ENCODE measurements around the gene TMEM185B. TPM values are rescaled to one million over a fixed set of nuclear protein-coding genes. Genes with fewer than 3 reads are reported as not detected.

TMEM185B gene
- total and polyA plus RNA-seq, 10 of the 15 experiments (the other 5 are each of a cell fraction or from before 2014, with no cell fraction given), result 2.4 to 20.9 (median 14.5) TPM

DNA sequence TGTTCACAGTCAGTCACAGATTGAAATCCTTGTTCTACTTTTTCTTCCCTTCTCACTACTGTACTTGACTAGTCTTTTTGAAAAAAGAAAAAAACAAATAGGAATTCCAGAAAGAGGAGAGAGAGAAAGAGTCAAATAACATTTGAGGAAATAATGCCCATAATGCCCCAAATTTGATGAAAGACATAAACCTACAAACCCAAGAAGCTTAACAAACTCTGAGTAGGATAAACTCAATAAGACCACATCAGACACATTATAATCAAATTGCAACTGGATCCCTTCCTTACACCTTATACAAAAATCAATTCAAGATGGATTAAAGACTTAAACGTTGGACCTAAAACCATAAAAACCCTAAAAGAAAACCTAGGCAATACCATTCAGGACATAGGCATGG is 30.9 kb downstream of the TMEM185B start:
- POLR2A ChIA-PET, result no interaction called here
- Histone ChIP-seq H3K79me2 (ENCODE audit: control insufficient read depth, insufficient read depth, low read length) (no peaks in the 10 kb centered on the region), H3K9ac (ENCODE audit: control insufficient read depth, insufficient read depth, low read length) (no peak overlapping the region), H3K4me2 (ENCODE audit: control insufficient read depth, insufficient read depth) (no peak overlapping the region), H3K36me3 (ENCODE audit: control insufficient read depth in 2 of 2, insufficient read depth in 2 of 2, low read length in 1 of 2) (no peaks in the 10 kb centered on the region), H3K4me1 (ENCODE audit: control insufficient read depth, insufficient read depth, low read length) (no peaks in the 10 kb centered on the region), H2AFZ (ENCODE audit: control insufficient read depth, low read depth, low read length) (no peak overlapping the region), H3K4me3 (no peak overlapping the region), H4K20me1 (ENCODE audit: control insufficient read depth, insufficient read depth) (no peaks in the 10 kb centered on the region), H3K9me3 (replicated peaks; ENCODE audit: control insufficient read depth, insufficient read depth, low read length) (no peaks in the 10 kb centered on the region; the same call in 2 of the 3 replicates), H3K27ac (ENCODE audit: control insufficient read depth, insufficient read depth) (no peak overlapping the region), H3K27me3 (replicated peaks in 1 of 2; ENCODE audit: control insufficient read depth in 2 of 2, insufficient read depth in 2 of 2, low read length in 1 of 2) (no peaks in the 10 kb centered on the region)
- no peak for FAIRE-seq
- in situ Hi-C loops (cut with MboI) (no loop called here), intact Hi-C loops (cut with micrococcal nuclease; ENCODE audit: unreplicated experiment) (no loop called here)
- RAD21 ChIA-PET (ENCODE audit: unreplicated experiment), result no interaction called here
- WGBS (ENCODE audit: insufficient coverage, insufficient replicate concordance, low lambda C conversion rate, missing lambda C conversion rate), result 71% methylated on average over 1 of the region's 1 CpG
- SMC1A ChIA-PET (ENCODE audit: uncharacterized antibody, unreplicated experiment), result interaction anchor here (1.4 kb wide), 1 partner anchor 27 kb away, joined by 3 read pairs; no protein-coding TSS in a partner anchor
- CTCF ChIA-PET, result no interaction called here
- BruUV-seq (replicated peaks), result no TSS peak
- no peak for DNase-seq (ENCODE audit: low read depth, low spot score)
- no peak for ATAC-seq
- TF ChIP-seq ZNF24 (IDR thresholded peaks at IDR 0.05) (no peak), CHD4 (IDR thresholded peaks at IDR 0.05) (no peak), FOXM1 (IDR thresholded peaks at IDR 0.05; ENCODE audit: low read depth, low read length) (no peak), RUNX3 (IDR thresholded peaks at IDR 0.05; ENCODE audit: low read length) (no peak), CEBPB (IDR thresholded peaks at IDR 0.05; ENCODE audit: borderline replicate concordance in 1 of 2, low read depth in 2 of 2, low read length in 2 of 2) (no peak), ASH2L (IDR thresholded peaks at IDR 0.05; ENCODE audit: borderline replicate concordance, low read depth) (no peak), WRNIP1 (IDR thresholded peaks at IDR 0.05; ENCODE audit: borderline replicate concordance, low read depth, low read length) (no peak), ZNF384 (IDR thresholded peaks at IDR 0.05; ENCODE audit: borderline replicate concordance, low read depth, low read length) (no peak), ZBED1 (IDR thresholded peaks at IDR 0.05; ENCODE audit: borderline replicate concordance) (no peak), TAF1 (IDR thresholded peaks at IDR 0.05; ENCODE audit: borderline replicate concordance, low read depth, low read length) (no peak), CBX3 (IDR thresholded peaks at IDR 0.05; ENCODE audit: borderline replicate concordance, low read depth) (no peak), HCFC1 (IDR thresholded peaks at IDR 0.05; ENCODE audit: low read length) (no peak)
- TF ChIP-seq, protein P1, sequence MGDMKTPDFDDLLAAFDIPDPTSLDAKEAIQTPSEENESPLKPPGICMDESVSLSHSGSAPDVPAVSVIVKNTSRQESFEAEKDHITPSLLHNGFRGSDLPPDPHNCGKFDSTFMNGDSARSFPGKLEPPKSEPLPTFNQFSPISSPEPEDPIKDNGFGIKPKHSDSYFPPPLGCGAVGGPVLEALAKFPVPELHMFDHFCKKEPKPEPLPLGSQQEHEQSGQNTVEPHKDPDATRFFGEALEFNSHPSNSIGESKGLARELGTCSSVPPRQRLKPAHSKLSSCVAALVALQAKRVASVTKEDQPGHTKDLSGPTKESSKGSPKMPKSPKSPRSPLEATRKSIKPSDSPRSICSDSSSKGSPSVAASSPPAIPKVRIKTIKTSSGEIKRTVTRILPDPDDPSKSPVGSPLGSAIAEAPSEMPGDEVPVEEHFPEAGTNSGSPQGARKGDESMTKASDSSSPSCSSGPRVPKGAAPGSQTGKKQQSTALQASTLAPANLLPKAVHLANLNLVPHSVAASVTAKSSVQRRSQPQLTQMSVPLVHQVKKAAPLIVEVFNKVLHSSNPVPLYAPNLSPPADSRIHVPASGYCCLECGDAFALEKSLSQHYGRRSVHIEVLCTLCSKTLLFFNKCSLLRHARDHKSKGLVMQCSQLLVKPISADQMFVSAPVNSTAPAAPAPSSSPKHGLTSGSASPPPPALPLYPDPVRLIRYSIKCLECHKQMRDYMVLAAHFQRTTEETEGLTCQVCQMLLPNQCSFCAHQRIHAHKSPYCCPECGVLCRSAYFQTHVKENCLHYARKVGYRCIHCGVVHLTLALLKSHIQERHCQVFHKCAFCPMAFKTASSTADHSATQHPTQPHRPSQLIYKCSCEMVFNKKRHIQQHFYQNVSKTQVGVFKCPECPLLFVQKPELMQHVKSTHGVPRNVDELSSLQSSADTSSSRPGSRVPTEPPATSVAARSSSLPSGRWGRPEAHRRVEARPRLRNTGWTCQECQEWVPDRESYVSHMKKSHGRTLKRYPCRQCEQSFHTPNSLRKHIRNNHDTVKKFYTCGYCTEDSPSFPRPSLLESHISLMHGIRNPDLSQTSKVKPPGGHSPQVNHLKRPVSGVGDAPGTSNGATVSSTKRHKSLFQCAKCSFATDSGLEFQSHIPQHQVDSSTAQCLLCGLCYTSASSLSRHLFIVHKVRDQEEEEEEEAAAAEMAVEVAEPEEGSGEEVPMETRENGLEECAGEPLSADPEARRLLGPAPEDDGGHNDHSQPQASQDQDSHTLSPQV (IDR thresholded peaks at IDR 0.05), result no peak
- TF ChIP-seq, protein P2, sequence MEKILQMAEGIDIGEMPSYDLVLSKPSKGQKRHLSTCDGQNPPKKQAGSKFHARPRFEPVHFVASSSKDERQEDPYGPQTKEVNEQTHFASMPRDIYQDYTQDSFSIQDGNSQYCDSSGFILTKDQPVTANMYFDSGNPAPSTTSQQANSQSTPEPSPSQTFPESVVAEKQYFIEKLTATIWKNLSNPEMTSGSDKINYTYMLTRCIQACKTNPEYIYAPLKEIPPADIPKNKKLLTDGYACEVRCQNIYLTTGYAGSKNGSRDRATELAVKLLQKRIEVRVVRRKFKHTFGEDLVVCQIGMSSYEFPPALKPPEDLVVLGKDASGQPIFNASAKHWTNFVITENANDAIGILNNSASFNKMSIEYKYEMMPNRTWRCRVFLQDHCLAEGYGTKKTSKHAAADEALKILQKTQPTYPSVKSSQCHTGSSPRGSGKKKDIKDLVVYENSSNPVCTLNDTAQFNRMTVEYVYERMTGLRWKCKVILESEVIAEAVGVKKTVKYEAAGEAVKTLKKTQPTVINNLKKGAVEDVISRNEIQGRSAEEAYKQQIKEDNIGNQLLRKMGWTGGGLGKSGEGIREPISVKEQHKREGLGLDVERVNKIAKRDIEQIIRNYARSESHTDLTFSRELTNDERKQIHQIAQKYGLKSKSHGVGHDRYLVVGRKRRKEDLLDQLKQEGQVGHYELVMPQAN (conservative IDR thresholded peaks at IDR 0.05), result no peak
- TF ChIP-seq, protein P3, sequence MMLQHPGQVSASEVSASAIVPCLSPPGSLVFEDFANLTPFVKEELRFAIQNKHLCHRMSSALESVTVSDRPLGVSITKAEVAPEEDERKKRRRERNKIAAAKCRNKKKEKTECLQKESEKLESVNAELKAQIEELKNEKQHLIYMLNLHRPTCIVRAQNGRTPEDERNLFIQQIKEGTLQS (IDR thresholded peaks at IDR 0.05; ENCODE audit: borderline replicate concordance, extremely low read depth, low read depth, low read length), result no peak
- TF ChIP-seq, protein P4, sequence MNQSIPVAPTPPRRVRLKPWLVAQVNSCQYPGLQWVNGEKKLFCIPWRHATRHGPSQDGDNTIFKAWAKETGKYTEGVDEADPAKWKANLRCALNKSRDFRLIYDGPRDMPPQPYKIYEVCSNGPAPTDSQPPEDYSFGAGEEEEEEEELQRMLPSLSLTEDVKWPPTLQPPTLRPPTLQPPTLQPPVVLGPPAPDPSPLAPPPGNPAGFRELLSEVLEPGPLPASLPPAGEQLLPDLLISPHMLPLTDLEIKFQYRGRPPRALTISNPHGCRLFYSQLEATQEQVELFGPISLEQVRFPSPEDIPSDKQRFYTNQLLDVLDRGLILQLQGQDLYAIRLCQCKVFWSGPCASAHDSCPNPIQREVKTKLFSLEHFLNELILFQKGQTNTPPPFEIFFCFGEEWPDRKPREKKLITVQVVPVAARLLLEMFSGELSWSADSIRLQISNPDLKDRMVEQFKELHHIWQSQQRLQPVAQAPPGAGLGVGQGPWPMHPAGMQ (IDR thresholded peaks at IDR 0.05; ENCODE audit: borderline replicate concordance), result no peak

All from GM12878 (cell line).